GM18519 (cell line): ENCODE data around the gene ARID1A.
"Not testable (repeated sequence)": the region's sequence is repeated elsewhere in the genome, so short reads cannot be mapped to it uniquely, and the experiment has no call there.

Experiments
- ATAC-seq: cut with Tn5 transposase; IDR thresholded peaks from one replicate; pipeline ENCODE4 v1.9.1; 2021; ENCODE audit warnings: mild to moderate bottlenecking, moderate library complexity; ENCODE audit not compliant: unreplicated experiment, low FRiP score

ARID1A gene

DNA sequence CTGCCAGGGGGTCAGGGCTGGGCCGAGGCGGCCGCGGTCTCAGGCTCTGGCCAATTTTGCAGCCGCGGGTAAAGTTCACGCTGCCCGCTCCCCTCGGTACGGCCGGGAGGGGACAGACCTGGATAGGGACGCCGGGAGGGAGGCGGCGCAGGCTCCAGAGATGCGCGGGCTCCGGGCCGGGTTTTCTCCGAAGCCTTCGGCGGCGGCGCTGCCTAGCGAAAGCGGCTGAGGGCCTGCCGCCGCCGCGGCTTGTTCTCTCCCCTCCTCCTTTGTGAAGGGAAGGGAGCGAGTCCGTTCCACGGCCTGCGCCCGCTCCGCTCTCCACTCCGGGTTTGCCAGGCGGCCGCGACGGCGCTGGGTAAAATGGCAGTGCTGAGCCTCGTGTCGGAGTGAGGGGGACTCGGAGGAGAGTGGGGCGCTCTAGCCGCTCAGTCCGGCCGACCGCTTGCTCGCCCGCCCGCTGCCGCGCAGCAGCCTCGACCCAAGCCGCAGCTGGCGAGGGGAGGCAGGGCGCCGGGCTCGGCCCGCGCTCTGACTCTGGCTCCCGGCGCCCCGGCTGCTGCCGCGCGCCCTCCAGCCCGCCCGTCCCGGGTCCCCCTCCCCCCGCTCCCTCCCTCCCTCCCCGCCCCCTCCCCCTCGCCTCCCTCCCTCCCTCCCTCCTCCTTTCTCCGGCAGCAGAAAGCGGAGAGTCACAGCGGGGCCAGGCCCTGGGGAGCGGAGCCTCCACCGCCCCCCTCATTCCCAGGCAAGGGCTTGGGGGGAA lies at the start of gene ARID1A:
TSS of gene ARID1A (plus strand) at position 660 of the 763 bp plus-strand sequence. CDS start 389 bp downstream, outside the sequence.
- ATAC-seq: no peak

DNA sequence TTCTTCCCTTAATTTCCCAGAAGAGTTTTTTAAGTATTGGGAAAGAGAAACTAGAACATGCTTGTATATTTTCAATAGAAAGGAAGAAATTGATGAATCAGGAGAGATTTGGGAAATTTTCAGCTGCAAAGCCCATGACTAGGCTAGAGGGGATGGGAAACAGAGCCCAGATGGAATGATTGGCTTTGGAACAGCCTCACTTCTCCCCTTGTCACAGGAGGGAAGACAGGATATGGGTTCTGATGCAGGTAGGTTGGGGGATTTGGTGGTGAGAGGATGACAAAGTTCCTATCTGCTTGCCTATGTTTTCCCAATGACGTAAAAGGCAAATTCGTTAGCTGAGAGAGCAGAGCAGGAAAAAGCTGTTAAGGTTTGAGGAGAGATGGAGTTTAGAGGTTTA lies 31.0 kb upstream of the ARID1A start:
- ATAC-seq: no peak

DNA sequence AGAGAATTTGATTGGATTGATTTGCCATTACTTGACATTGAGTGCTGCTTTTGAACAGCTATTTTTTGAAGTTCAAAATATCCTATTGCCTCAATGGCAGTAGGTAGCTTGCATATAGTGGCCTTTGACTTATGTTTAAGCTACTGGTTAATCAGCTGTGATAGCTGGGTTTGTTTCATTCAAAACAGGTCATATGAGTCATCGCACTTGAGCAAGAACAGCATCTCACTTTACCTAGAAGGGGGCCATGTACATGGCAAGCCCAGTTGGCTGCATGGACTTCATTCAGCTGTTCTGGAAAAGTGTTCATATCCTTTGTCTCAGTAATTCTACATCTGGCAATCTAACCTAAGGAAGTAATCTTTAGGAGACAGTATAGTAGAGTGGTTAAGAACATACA lies 29.0 kb upstream of the ARID1A start:
- ATAC-seq: no peak

DNA sequence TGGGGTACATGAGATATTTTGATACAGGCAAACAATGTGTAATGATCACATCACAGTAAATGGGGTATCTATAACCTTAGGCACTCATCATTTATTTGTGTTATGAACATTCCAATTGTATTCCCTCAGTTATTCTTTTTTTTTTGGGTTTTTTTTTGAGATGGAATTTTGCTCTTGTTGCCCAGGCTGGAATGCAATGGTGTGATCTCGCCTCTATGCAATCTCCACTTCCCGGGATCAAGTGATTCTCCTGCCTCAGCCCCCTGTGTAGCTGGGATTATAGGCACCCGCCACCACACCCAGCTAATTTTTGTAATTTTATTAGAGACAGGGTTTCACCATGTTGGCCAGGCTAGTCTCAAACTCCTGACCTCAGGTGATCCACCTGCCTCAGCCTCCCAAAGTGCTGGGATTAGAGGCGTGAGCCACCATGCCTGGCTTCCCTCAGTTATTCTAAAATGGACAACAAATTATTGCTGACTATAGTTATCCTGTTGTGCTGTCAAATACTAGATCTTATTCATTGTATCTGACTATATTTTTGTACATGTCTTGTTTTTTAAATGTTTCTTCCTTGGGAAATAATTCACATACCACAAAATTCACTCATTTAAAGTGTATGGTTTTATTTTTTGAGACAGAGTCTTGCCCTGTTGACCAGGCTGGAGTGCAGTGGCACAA lies 27.6 kb upstream of the ARID1A start:
- not testable (repeated sequence) for ATAC-seq

DNA sequence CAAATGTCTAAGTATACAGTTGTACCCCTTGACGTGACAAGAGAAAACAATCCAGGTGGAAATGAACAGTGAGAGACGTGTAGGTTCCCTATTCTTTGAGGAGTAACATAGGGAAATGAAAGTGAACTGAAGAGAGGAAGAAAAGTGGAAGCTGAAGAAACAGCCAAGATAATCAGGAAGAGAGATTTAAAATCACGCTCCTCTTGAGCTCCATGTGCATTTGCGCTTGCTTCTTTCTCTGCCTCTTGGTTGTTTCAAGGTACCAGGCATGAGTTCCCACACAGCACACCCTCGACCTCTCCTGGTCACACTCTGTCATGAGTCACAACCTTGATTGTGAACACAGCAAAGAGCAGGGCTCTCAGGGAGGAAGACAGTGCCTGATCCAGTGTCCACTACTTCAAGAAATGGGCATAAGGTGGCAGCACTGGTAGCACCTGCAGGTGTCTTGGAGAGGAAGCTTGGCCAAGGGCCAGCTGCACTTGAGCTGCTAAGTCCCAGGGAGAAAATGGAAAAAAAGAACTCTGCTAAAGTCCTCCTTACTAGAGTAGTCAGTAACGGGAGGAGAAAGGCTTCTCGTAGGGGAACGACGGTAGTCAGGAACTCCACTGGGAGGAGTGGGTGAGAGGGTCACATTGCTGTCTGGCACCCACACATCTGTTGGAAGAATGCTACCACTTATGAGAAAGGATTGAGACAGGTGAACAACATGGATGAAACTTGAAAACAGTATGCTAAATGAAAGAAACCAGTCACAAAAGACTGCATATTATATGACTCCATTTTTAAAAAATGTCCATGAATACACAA lies 18.3 kb upstream of the ARID1A start:
- no peak for ATAC-seq

DNA sequence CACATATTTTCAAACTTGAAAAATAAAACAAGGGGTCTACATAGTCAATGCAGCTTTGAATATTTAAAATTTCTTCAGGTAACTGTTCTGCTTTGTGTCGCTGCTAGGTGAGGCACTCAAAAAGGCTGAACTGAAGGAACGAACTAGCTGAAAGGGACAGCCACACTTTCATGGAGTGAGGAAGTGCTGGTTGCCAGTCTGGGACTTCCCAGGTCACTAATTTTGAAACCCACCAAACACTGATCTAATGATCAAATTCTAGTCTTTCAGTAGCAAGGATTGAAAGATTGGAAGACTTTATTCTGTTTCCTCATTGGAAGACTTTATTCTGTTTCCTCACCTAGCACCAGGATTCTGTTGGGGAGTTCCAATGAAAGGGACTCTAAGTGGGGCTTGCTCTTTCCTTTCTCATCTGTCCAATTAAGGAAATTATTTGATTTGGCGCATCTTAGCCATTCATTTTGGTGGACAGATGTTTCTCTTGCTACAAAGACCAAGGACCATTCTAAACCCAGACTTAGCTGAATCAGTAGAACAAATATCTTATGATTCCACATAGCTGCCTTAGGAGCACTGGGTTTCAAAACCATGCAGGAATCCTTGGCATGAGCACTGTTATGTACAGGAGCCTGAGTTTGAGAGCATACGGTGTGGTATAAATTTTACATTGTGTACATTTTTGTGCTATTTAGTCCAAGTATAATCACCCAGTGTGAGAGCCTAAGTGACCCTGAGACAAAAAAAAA lies 10.9 kb upstream of the ARID1A start:
- no peak for ATAC-seq

DNA sequence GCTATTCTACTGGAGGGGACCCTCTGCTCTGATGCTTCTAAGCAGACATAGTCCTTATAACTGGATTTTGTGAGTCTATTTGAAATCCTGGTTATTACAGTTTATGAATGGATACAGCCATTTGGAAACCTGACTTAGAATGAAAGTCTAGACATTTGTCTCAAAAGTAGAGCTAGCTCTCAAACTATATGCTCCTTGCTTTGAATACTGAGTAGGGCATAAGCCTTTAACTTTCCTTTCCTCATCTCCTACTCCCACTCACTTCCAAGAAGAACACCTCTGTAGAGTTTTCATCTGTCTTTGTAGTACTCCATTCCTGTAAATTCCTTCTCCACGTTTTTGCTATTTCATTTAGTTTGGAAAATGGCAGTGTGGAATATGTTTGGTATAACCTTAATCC lies 9.0 kb upstream of the ARID1A start:
- ATAC-seq: no peak

DNA sequence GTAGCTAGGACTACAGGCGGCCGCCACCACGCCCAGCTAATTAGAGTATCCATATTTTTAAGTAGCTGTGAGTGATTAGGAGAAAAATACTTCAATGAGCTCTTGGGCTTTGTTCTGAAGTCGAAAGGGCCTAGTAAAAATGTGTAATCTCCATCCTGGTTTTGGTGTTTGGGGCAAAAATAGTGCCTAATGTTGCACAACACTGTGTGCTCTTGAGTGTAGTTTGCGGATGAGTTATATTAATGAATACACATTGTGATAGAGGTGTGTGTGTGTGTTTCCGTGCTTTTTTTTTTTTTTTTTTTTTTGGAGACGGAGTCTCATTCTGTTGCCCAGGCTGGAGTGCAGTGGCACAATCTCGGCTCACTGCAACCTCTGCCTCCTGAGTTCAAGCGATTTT lies 6.3 kb upstream of the ARID1A start:
- no peak for ATAC-seq

DNA sequence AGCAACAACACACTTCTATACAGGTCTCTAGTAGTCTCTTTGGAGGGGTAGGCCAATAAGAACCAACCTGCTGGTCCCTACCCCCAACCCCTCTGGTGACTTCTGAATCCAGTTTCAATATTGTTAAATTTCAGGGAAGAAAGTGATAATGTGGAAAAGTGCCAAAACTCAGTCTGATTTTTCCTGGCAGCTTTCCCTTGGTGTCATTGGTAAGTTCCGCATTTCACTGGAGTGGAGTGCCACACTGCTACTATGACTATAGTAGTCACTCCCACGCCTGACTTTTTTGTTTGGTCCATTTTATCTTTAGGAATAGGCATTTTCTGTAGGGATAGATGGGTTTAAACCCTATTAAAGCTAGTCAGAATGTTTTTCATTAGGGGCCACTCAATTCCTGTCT lies 5.7 kb upstream of the ARID1A start:
- no peak for ATAC-seq

DNA sequence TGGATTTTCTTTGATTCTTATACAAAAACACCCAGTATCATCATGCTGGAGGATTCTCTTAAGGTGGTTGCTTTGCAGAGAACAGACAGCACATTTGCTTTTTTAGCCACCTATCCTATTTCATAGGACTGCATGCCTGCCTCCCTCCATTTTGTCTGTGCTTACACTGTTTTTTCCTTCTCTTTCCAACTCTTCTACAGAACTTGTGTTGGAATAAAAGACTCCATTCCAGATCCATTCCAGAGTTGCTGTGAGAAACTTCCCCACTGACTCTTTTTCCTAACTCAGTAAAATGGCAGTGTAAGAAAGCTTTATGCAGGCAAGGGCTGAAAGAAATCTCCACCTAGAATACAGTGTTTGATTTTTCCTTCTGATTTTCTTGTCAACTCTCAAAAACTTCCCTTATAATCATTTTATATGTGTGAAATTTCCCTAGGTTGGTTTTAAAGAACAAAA lies 5.2 kb upstream of the ARID1A start:
- no peak for ATAC-seq

DNA sequence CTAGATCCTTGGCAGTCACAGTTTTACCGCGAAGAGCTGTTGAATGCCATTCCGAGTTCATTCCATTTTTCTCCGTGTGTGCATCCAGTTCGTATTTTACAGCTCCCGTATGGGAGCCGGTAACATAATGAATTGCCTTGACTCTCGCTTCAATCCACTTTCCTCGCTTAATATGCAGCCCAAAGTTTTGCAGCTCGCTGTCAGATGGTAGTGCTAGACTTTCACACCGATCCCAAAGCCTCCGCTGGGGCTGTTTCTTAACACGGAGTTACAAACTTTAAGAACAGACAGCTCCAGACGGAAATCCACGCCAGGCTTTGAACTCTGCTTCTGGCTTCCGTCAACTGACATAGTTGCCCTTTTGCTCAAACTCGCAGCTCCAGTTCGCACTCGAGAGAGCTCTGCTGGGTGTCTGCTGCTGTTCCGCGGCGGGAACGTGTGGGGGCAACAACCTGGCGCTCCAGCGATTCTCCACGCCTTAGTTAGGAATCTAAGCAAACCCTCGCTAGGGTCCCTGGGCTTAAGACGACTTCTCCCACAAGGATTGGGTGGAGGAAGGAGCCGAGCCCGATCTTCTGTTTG lies 3.5 kb upstream of the ARID1A start:
- no peak for ATAC-seq

DNA sequence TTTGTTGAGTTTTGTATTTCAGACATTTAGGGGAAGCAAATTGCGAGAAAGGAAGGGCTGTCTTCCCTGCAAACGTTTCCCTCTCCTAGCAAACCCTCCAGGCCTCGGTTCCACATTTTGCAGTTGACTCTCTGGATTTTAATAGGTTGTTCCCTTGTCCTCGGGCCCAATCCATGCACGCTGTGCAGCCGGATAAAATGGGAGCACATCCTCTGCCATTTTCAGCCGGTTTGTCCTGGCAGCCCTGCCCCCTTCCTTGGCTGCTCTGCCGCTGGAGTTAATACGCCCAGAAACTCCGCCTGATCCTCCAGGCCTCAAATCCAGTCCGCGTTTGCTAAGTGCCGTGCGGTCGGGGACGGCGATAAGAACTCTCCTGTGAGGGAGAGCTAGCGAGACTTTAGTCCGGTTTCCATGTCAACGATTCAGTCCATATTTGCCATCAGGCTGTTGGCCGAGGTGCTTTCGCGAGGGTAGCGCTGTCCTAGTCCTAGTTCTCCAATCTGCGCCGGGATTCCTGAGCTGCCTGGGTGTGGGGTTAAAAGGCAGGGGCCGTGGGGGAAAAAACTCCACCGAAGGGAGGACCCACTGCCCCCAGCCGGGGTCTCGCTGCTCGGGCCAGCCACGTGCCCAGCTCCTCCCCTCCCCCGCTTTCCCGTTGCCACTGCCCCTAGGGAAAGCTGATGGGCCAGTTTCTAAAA lies 2.9 kb upstream of the ARID1A start:
- no peak for ATAC-seq

DNA sequence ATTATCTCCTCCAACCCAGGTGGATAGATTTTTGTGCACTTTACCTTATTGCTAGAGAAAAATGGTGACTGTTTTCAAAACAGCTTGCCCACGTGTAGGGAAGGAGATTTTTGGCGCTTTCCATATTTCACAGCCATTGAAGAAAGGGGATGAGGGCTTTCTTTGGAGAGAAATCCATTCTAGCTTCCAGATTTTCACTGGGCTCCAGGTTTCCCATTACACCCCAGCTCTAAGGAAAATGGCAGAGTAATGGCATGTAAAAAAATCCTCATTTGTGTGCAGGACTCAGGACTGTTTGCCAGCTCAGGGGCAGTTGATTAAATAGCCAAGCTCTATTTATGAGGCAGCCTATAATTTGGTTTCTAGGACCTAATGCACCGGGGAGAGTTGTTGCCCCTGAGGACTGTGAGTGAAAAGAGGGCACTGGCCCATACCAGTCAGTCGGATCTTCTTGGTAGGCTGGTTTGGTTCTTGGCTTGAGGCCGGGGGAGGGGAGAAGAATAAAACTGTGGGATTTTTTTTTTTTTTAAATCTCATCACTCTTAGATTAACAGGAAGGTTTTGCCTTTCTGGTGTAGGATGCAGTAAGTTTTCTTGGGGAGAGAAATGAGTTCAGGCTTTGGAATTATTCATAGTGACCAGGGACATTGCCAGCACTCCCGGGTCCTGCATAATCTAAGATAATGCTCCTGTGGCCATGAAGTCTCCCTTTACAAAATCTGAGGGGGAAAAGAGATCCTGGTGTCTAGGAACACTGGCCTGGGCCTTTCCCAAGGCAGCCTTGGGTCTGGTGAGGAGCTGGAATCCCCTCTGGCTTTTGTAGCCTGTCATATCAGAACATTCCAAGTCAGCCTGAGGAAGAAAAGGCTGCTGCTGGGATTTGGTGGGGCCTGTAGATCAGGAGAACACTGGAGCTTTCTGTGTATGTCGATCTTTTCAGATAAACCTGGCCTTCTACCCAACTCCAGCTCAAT lies 1.9 kb upstream of the ARID1A start:
- no peak for ATAC-seq

DNA sequence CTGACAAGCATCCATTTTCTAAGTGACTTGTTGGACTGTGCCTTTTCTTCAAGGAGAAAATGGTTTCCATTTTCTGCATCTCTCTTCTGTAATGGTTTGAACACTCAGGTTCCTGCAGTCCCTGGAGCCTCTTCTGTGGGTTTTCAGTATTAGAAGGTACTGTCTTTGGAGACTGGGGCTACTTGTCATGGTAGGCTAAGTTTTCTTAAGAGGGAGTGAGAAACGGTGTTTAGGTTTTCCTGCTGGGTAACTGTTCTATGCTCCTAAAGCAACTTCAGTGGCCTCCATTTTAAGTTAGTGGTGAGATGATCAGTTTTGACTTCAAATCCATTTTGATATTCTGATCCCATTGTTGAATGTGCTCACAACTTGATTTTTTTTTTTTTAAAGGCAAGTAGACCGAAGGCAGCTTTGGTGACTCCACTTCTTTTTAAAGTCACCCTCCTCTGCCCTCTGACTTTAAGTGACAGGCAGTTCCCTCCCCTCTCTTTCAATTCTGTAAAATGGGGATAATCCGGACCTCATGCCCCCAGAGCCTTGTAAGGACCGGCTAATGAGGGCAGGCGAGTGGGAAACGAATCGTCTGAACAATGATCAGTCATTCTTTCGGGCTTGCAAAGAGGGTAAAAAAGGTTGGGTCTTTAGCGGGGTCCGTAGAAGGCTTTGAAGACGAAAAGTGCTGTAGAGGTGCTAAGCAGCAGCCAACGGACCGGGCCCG lies 1.0 kb upstream of the ARID1A start:
- no peak for ATAC-seq

DNA sequence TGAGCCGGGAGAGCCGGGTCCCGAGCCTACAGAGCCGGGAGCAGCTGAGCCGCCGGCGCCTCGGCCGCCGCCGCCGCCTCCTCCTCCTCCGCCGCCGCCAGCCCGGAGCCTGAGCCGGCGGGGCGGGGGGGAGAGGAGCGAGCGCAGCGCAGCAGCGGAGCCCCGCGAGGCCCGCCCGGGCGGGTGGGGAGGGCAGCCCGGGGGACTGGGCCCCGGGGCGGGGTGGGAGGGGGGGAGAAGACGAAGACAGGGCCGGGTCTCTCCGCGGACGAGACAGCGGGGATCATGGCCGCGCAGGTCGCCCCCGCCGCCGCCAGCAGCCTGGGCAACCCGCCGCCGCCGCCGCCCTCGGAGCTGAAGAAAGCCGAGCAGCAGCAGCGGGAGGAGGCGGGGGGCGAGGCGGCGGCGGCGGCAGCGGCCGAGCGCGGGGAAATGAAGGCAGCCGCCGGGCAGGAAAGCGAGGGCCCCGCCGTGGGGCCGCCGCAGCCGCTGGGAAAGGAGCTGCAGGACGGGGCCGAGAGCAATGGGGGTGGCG lies 371 bp downstream of the ARID1A start:
- no peak for ATAC-seq

DNA sequence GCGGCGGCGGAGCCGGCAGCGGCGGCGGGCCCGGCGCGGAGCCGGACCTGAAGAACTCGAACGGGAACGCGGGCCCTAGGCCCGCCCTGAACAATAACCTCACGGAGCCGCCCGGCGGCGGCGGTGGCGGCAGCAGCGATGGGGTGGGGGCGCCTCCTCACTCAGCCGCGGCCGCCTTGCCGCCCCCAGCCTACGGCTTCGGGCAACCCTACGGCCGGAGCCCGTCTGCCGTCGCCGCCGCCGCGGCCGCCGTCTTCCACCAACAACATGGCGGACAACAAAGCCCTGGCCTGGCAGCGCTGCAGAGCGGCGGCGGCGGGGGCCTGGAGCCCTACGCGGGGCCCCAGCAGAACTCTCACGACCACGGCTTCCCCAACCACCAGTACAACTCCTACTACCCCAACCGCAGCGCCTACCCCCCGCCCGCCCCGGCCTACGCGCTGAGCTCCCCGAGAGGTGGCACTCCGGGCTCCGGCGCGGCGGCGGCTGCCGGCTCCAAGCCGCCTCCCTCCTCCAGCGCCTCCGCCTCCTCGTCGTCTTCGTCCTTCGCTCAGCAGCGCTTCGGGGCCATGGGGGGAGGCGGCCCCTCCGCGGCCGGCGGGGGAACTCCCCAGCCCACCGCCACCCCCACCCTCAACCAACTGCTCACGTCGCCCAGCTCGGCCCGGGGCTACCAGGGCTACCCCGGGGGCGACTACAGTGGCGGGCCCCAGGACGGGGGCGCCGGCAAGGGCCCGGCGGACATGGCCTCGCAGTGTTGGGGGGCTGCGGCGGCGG lies 1.0 kb downstream of the ARID1A start:
- ATAC-seq: no peak
